ENCODE results near the gene SLC7A9.

GRCh38 chr19:32889137-32889934 lies 19.8 kb upstream of the SLC7A9 start:
- TF ChIP-seq CTCF (IDR thresholded peaks at IDR 0.05) = no peak
- no peak for TF ChIP-seq POLR2A (IDR thresholded peaks at IDR 0.05; ENCODE audit: low read depth)

Data from esophagus muscularis mucosa (tissue), 3 donors.